Right ventricle myocardium superior (tissue), 1 donor: Measurements from ENCODE around the gene FOXRED2. TPM values are rescaled to one million over a fixed set of nuclear protein-coding genes. Genes with fewer than 3 reads are reported as not detected.
"Not testable (repeated sequence)": the region's sequence is repeated elsewhere in the genome, so short reads cannot be mapped to it uniquely, and the experiment has no call there.

Experiments used
- ATAC-seq: fragments of 200-7000 bp; cut with Tn5 transposase; one replicate; pipeline ENCODE4 v1.9.1; 2020; ENCODE audit warnings: mild to moderate bottlenecking; ENCODE audit not compliant: poor library complexity
- DNase-seq: peaks from one replicate; pipeline ENCODE4 v3.0.0-alpha.2; 2020
- intact Hi-C: fragments of 100-400 bp; cut with DNase I; formaldehyde crosslinking; loops from one replicate; pipeline ENCODE4 v1.11.2; 2022
- total RNA-seq: library from RNA; stranded (reverse); fragmentation: NEBNext Ultra II Directional; extraction: Animal tissue kit (Norgen Biotek cat#: 25700); gene quantifications from one replicate; pipeline ENCODE4 v1.2.1, GENCODE V29; 2021
- donor health status: DM: no; HTN: yes; CAD: no; lungs with severe emphysema.

Gene FOXRED2
- total RNA-seq, 1 donor from 2014 or later: 10.3 TPM

- no peak for DNase-seq
- no peak for ATAC-seq
- intact Hi-C loops: no loop called here
Measured at GRCh38 chr22:36456464-36456845, 50.4 kb downstream of the FOXRED2 start.

- DNase-seq: no peak
- ATAC-seq: peak; percentile 4
- intact Hi-C loops: no loop called here
Measured at GRCh38 chr22:36455571-36456463, 51.0 kb downstream of the FOXRED2 start.

GRCh38 chr22:36454916-36455570 is 51.8 kb downstream of the FOXRED2 start:
- intact Hi-C loops: loop anchor here (5.0 kb wide), 1 partner anchor 68 kb away; the partner anchor contains the start of gene MYH9
- ATAC-seq (peak; percentile 92), DNase-seq (peak; percentile 97)

- intact Hi-C loops: loop anchor here (5.0 kb wide), 1 partner anchor 67 kb away; the partner anchor contains the start of gene MYH9
- no peak for ATAC-seq
- no peak for DNase-seq
Measured at GRCh38 chr22:36453855-36454378, 52.9 kb downstream of the FOXRED2 start.

GRCh38 chr22:36452978-36453607 is 53.7 kb downstream of the FOXRED2 start:
- not testable (repeated sequence) for ATAC-seq, DNase-seq
- intact Hi-C loops: loop anchor here (5.0 kb wide), 1 partner anchor 66 kb away; the partner anchor contains the start of gene MYH9

- ATAC-seq: no peak
- intact Hi-C loops: loop anchor here (5.0 kb wide), 1 partner anchor 65 kb away; the partner anchor contains the start of gene MYH9
- DNase-seq: no peak
Measured at GRCh38 chr22:36452250-36452977, 54.4 kb downstream of the FOXRED2 start.

GRCh38 chr22:36450923-36451322 is 55.9 kb downstream of the FOXRED2 start:
- intact Hi-C loops: loop anchor here (5.0 kb wide), 1 partner anchor 64 kb away; the partner anchor contains the start of gene MYH9
- ATAC-seq, DNase-seq: not testable (repeated sequence)

- DNase-seq: no peak
- ATAC-seq: no peak
- intact Hi-C loops: loop anchor here (5.0 kb wide), 1 partner anchor 62 kb away; the partner anchor contains the start of gene MYH9
Measured at GRCh38 chr22:36449596-36450175, 57.2 kb downstream of the FOXRED2 start.

GRCh38 chr22:36447632-36448031 is 59.2 kb downstream of the FOXRED2 start:
- intact Hi-C loops: no loop called here
- no peak for ATAC-seq
- no peak for DNase-seq

- intact Hi-C loops: no loop called here
- DNase-seq: peak; percentile 75
Measured at GRCh38 chr22:36445158-36445668, 61.6 kb downstream of the FOXRED2 start.

GRCh38 chr22:36443198-36443770 is 63.6 kb downstream of the FOXRED2 start:
- no peak for DNase-seq
- intact Hi-C loops: no loop called here
- ATAC-seq: no peak

More at GRCh38 chr22:36445158-36445668, 61.6 kb downstream of the FOXRED2 start:
- ATAC-seq: peak; percentile 59

- ATAC-seq: no peak
- no peak for DNase-seq
- intact Hi-C loops: no loop called here
Measured at GRCh38 chr22:36442506-36443197, 64.2 kb downstream of the FOXRED2 start.

- no peak for DNase-seq
- intact Hi-C loops: no loop called here
- no peak for ATAC-seq
Measured at GRCh38 chr22:36440429-36441002, 66.3 kb downstream of the FOXRED2 start.

GRCh38 chr22:36439481-36440271 is 67.2 kb downstream of the FOXRED2 start:
- ATAC-seq (peak; percentile 75), DNase-seq (peak; percentile 63)
- intact Hi-C loops: no loop called here
